HL-60 (cell line): ENCODE results near the gene EXOC4.

Experiments used
- CTCF ChIP-seq: IDR thresholded peaks from one replicate; pipeline ENCODE4 v1.5.1; 2011; ENCODE audit warnings: low read length, control low read depth, inconsistent platforms; ENCODE audit not compliant: insufficient read depth
- REST ChIP-seq: IDR thresholded peaks from 2 replicates; pipeline ENCODE4 v1.6.1; 2012; ENCODE audit warnings: low read depth; ENCODE audit not compliant: insufficient replicate concordance

- TF ChIP-seq CTCF (no peak), REST (no peak)
These were observed 482.3 kb downstream of the EXOC4 start for GRCh38 chr7:133735222-133735621.
